Measurements from ENCODE around the gene ALOX15B. TPM values are rescaled to one million over a fixed set of nuclear protein-coding genes. Genes with fewer than 3 reads are reported as not detected.

Gene ALOX15B
- total RNA-seq, 1 experiment from 2014 or later, result 0.30 TPM

GRCh38 chr17:8047769-8048110 lies 8.9 kb downstream of the ALOX15B start (continued):
- TF ChIP-seq ZBTB33 (IDR thresholded peaks at IDR 0.05; ENCODE audit: extremely low read depth, insufficient replicate concordance, low read length), result no peak
- TF ChIP-seq, protein P1, sequence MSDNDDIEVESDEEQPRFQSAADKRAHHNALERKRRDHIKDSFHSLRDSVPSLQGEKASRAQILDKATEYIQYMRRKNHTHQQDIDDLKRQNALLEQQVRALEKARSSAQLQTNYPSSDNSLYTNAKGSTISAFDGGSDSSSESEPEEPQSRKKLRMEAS (IDR thresholded peaks at IDR 0.05), result no peak
- TF ChIP-seq EGR1 (IDR thresholded peaks at IDR 0.05; ENCODE audit: low read depth), result no peak

- Histone ChIP-seq H3K27me3 (ENCODE audit: insufficient read depth, low read length) (no peaks in the 10 kb centered on the region), H3K9me3 (ENCODE audit: control insufficient read depth in 1 of 2, insufficient read depth in 1 of 2, low read depth in 1 of 2, low read length in 2 of 2) (no peaks in the 10 kb centered on the region), H3K27ac (ENCODE audit: low read depth, low read length) (no peak overlapping the region), H2AFZ (ENCODE audit: low read depth, low read length, poor library complexity, severe bottlenecking) (no peak overlapping the region), H3K9me2 (ENCODE audit: insufficient read depth) (no peaks in the 10 kb centered on the region), H3K4me1 (ENCODE audit: control insufficient read depth in 1 of 2, insufficient read depth in 2 of 2, low read length in 2 of 2) (no peaks in the 10 kb centered on the region), H3K36me3 (ENCODE audit: control insufficient read depth in 1 of 2, insufficient read depth in 2 of 2, low read length in 2 of 2) (no peaks in the 10 kb centered on the region), H3K79me2 (ENCODE audit: insufficient read depth, low read length) (no peaks in the 10 kb centered on the region), H4K20me1 (ENCODE audit: insufficient read depth) (no peaks in the 10 kb centered on the region), H3K4me3 (replicated peaks in 1 of 2; ENCODE audit: low read depth in 1 of 2, low read length in 2 of 2) (no peak overlapping the region), H3K4me2 (ENCODE audit: low read length) (no peak overlapping the region), H3K9ac (ENCODE audit: low read length) (no peak overlapping the region)
- POLR2A ChIA-PET, result no interaction called here
- TF ChIP-seq TCF7L2 (IDR thresholded peaks at IDR 0.05; ENCODE audit: borderline replicate concordance, extremely low read depth, insufficient read depth, insufficient read length) (no peak), SP1 (IDR thresholded peaks at IDR 0.05; ENCODE audit: low read depth) (no peak), YY1 (IDR thresholded peaks at IDR 0.05; ENCODE audit: extremely low read depth, insufficient replicate concordance, low read depth, low read length) (no peak), ZNF274 (IDR thresholded peaks at IDR 0.05; ENCODE audit: low read depth, low read length) (no peak)
- intact Hi-C loops (cut with micrococcal nuclease), result no loop called here
- ATAC-seq (no peak), DNase-seq (ENCODE audit: low read depth, low spot score) (no peak)
- CTCF ChIA-PET, result no interaction called here
- BruUV-seq (replicated peaks), result no TSS peak
- RAD21 ChIA-PET (ENCODE audit: low non-redundant PET in 1 of 2, low total read pairs in 2 of 2, uncharacterized antibody in 2 of 2, unreplicated experiment in 2 of 2), result no interaction called here
These were observed 9.4 kb downstream of the ALOX15B start for GRCh38 chr17:8048236-8048635.

All from HCT116 (cell line).